OCI-LY1 (cell line): ENCODE measurements around the gene YDJC.
"Not testable (repeated sequence)": the region's sequence is repeated elsewhere in the genome, so short reads cannot be mapped to it uniquely, and the experiment has no call there.

Experiments
- H2AFZ ChIP-seq: fragments of 200-600 bp; sonication (generic), shearing (Covaris generic); 2 replicates; pipeline ENCODE4 v1.6.0; 2014; ENCODE audit warnings: antibody characterized with exemption, mild to moderate bottlenecking, low read length
- H3F3A ChIP-seq: fragments of 200-600 bp; sonication (generic), shearing (Covaris generic); 2 replicates; pipeline ENCODE4 v1.6.0; 2014; ENCODE audit warnings: mild to moderate bottlenecking, antibody characterized with exemption, low read length, moderate library complexity; ENCODE audit not compliant: insufficient read depth
- H3K27ac ChIP-seq: fragments of 200-600 bp; sonication (generic); 2 replicates; pipeline ENCODE4 v1.5.1; 2014; ENCODE audit warnings: low read length, mixed run types, mild to moderate bottlenecking, low read depth; ENCODE audit not compliant: poor library complexity, severe bottlenecking
- H3K27me3 ChIP-seq: fragments of 200-600 bp; sonication (generic); 2 replicates; pipeline ENCODE4 v1.6.0; 2014; ENCODE audit warnings: antibody characterized with exemption, mild to moderate bottlenecking, low read length, moderate library complexity; ENCODE audit not compliant: insufficient read depth
- H3K36me3 ChIP-seq: fragments of 200-600 bp; sonication (generic); 2 replicates; pipeline ENCODE4 v1.6.1; 2014; ENCODE audit warnings: mild to moderate bottlenecking, antibody characterized with exemption, low read length, moderate library complexity, mixed read lengths; ENCODE audit not compliant: insufficient read depth
- H3K4me1 ChIP-seq: fragments of 200-600 bp; sonication (generic); 2 replicates; pipeline ENCODE4 v1.5.1; 2014; ENCODE audit warnings: mild to moderate bottlenecking, low read length, moderate library complexity; ENCODE audit not compliant: insufficient read depth, severe bottlenecking
- H3K4me2 ChIP-seq: fragments of 200-600 bp; sonication (generic), shearing (Covaris generic); 2 replicates; pipeline ENCODE4 v1.6.1; 2014; ENCODE audit warnings: low read length
- H3K4me3 ChIP-seq: fragments of 200-600 bp; sonication (generic); 2 replicates; pipeline ENCODE4 v1.5.1; 2014; ENCODE audit warnings: low read length, low read depth, mild to moderate bottlenecking, mixed read lengths; ENCODE audit not compliant: poor library complexity, severe bottlenecking
- H3K79me2 ChIP-seq: fragments of 200-600 bp; shearing (Covaris generic); 2 replicates; pipeline ENCODE4 v1.6.1; 2016; ENCODE audit warnings: mixed run types, low read length, mixed read lengths; ENCODE audit not compliant: insufficient read depth
- H3K9ac ChIP-seq: fragments of 200-600 bp; sonication (generic), shearing (Covaris generic); 2 replicates; pipeline ENCODE4 v1.6.1; 2014; ENCODE audit warnings: mild to moderate bottlenecking, low read length, mixed read lengths
- H3K9me2 ChIP-seq: fragments of 200-600 bp; sonication (generic), shearing (Covaris generic); 2 replicates; pipeline ENCODE4 v1.6.1; 2014; ENCODE audit warnings: low read depth, mild to moderate bottlenecking, low read length, mixed read lengths
- H3K9me3 ChIP-seq: fragments of 200-600 bp; shearing (Covaris generic); 2 replicates; pipeline ENCODE4 v1.6.1; 2014; ENCODE audit warnings: low read length, mixed read lengths
- H4K20me1 ChIP-seq: fragments of 200-600 bp; sonication (generic), shearing (Covaris generic); 2 replicates; pipeline ENCODE4 v1.6.0; 2016; ENCODE audit warnings: mild to moderate bottlenecking, low read length; ENCODE audit not compliant: insufficient read depth
- CTCF ChIP-seq: fragments of 200-600 bp; sonication (generic), shearing (Covaris generic); IDR thresholded peaks from 2 replicates; pipeline ENCODE4 v1.5.1; 2017; ENCODE audit warnings: mild to moderate bottlenecking, antibody characterized with exemption, low read length, moderate library complexity, mixed read lengths
- EZH2 ChIP-seq: fragments of 200-600 bp; sonication (generic), shearing (Covaris generic); IDR thresholded peaks from 2 replicates; pipeline ENCODE4 v1.8.0; 2017; ENCODE audit warnings: borderline replicate concordance, mixed run types, mild to moderate bottlenecking, antibody characterized with exemption, low read length, moderate library complexity, mixed read lengths

The YDJC gene

GRCh38 chr22:21621025-21621424 is 8.8 kb downstream of the YDJC start:
- no peaks in the 10 kb centered on the region for H3K9me2 ChIP-seq
- TF ChIP-seq EZH2 (no peak), CTCF (no peak)
- peaks cover 6% of the 10 kb centered on the region; the same call in 1 of the 2 replicates for H3F3A ChIP-seq
- no peaks in the 10 kb centered on the region for H4K20me1 ChIP-seq
- H3K27ac ChIP-seq, result no peak overlapping the region
- no peaks in the 10 kb centered on the region for H3K79me2 ChIP-seq
- peaks cover 32% of the 10 kb centered on the region for H3K4me1 ChIP-seq
- H2AFZ ChIP-seq, result no peak overlapping the region
- no peaks in the 10 kb centered on the region for H3K9me3 ChIP-seq
- no peak overlapping the region for H3K4me2 ChIP-seq
- H3K36me3 ChIP-seq, result peaks cover 38% of the 10 kb centered on the region
- H3K9ac ChIP-seq, result no peak overlapping the region
- no peak overlapping the region for H3K4me3 ChIP-seq
- no peaks in the 10 kb centered on the region for H3K27me3 ChIP-seq

GRCh38 chr22:21617337-21617736 is 12.5 kb downstream of the YDJC start:
- H3K4me2 ChIP-seq, H3F3A ChIP-seq, H3K79me2 ChIP-seq, H3K4me3 ChIP-seq, H3K27me3 ChIP-seq, H4K20me1 ChIP-seq, H3K27ac ChIP-seq, H3K9ac ChIP-seq, H3K9me3 ChIP-seq, H2AFZ ChIP-seq, H3K9me2 ChIP-seq: not testable (repeated sequence)
- peaks cover 20% of the 10 kb centered on the region for H3K4me1 ChIP-seq
- H3K36me3 ChIP-seq, result peaks cover 51% of the 10 kb centered on the region

GRCh38 chr22:21615731-21616130 is 14.1 kb downstream of the YDJC start:
- H3F3A ChIP-seq, result no peaks in the 10 kb centered on the region
- H3K27me3 ChIP-seq, result no peaks in the 10 kb centered on the region
- H3K27ac ChIP-seq, result peak overlapping the region; percentile 60
- no peak overlapping the region for H3K9ac ChIP-seq
- no peaks in the 10 kb centered on the region for H3K9me3 ChIP-seq
- no peaks in the 10 kb centered on the region for H4K20me1 ChIP-seq
- no peaks in the 10 kb centered on the region for H3K9me2 ChIP-seq
- H2AFZ ChIP-seq, result no peak overlapping the region
- H3K4me3 ChIP-seq, result no peak overlapping the region
- H3K36me3 ChIP-seq, result peaks cover 53% of the 10 kb centered on the region
- H3K79me2 ChIP-seq, result no peaks in the 10 kb centered on the region
- no peak overlapping the region for H3K4me2 ChIP-seq
- peaks cover 20% of the 10 kb centered on the region for H3K4me1 ChIP-seq
- no peak for TF ChIP-seq CTCF
- no peak for TF ChIP-seq EZH2

- no peak for TF ChIP-seq EZH2
- TF ChIP-seq CTCF, result no peak
- no peaks in the 10 kb centered on the region for H3K27me3 ChIP-seq
- no peak overlapping the region for H3K4me2 ChIP-seq
- H3K9ac ChIP-seq, result no peak overlapping the region
- H3K9me3 ChIP-seq, result no peaks in the 10 kb centered on the region
- H3K36me3 ChIP-seq, result peaks cover 65% of the 10 kb centered on the region
- no peaks in the 10 kb centered on the region for H3K79me2 ChIP-seq
- H4K20me1 ChIP-seq, result no peaks in the 10 kb centered on the region
- no peaks in the 10 kb centered on the region for H3F3A ChIP-seq
- no peak overlapping the region for H3K4me3 ChIP-seq
- H3K4me1 ChIP-seq, result peaks cover 20% of the 10 kb centered on the region
- no peaks in the 10 kb centered on the region for H3K9me2 ChIP-seq
- H3K27ac ChIP-seq, result no peak overlapping the region
- H2AFZ ChIP-seq, result no peak overlapping the region
Observed at GRCh38 chr22:21613553-21614233, 16.1 kb downstream of the YDJC start.
